Measurements from ENCODE around the gene KIR3DL2.

KIR3DL2 gene

DNA sequence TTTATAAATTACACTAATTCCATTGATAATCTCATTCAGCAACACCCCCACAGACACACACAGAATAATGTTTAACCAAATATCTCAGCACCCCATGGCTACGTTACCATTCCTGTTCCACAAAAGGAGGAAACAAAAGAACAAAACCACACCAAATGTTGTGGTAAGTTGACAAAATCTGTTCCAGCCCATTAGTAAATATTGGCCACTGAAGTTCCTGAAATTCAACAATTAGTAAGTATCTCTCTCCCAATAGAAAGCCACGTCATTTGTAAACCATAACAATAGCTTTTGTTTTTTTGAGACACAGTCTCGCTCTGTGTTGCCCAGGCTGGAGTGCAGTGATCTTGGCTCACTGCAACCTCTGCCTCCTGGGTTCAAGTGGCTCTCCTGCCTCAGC is 21.5 kb downstream of the KIR3DL2 start:
- H3K27ac ChIP-seq: no peak overlapping the region
- no peak for DNase-seq (ENCODE audit: low read depth, low spot score)
- no peaks in the 10 kb centered on the region for H3K9me3 ChIP-seq (ENCODE audit: low read depth, low read length)
- TF ChIP-seq EZH2 (IDR thresholded peaks at IDR 0.05): no peak
- TF ChIP-seq POLR2AphosphoS5 (IDR thresholded peaks at IDR 0.05; ENCODE audit: borderline replicate concordance, low read depth, low read length): no peak
- TF ChIP-seq FOXP2 (optimal IDR thresholded peaks at IDR 0.05; ENCODE audit: control extremely low read depth, extremely low read length, insufficient read depth): no peak
- no peak overlapping the region for H3K4me3 ChIP-seq
- H3K36me3 ChIP-seq (ENCODE audit: insufficient read depth, low read length): no peaks in the 10 kb centered on the region
- no peak overlapping the region for H3K9ac ChIP-seq (ENCODE audit: insufficient read length)

DNA sequence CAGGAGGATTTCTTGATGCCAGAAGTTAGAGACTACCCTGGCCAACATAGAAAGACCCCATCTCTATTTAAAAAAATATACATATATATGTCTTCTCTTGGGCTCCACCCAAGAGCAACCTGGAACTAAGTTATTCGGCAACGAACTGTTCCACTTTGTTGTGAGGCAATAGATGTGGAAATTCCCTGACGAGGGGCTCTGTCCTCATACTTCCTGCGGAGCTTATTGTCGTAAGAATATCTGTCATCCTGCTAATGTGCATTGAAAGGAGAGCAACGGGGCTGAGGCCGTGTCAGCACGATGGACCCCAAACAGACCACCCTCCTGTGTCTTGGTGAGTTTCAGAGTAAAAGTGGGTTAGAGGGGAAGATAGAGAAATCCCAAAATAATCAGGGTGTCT is 23.7 kb downstream of the KIR3DL2 start, which contains the start of gene FCAR:
TSS of gene FCAR (plus strand) at position 246 of the 400 bp plus-strand sequence. CDS start at position 301, 55 bp downstream.
- Histone ChIP-seq H3K36me3 (ENCODE audit: insufficient read depth, low read length) (no peaks in the 10 kb centered on the region), H3K4me3 (no peak within 1 kb of the TSS), H3K27ac (no peak within 1 kb of the TSS), H3K9me3 (ENCODE audit: low read depth, low read length) (no peaks in the 10 kb centered on the region), H3K9ac (ENCODE audit: insufficient read length) (no peak within 1 kb of the TSS)
- DNase-seq (ENCODE audit: low read depth, low spot score): no peak
- TF ChIP-seq EZH2 (IDR thresholded peaks at IDR 0.05): no peak
- no peak for TF ChIP-seq FOXP2 (optimal IDR thresholded peaks at IDR 0.05; ENCODE audit: control extremely low read depth, extremely low read length, insufficient read depth)

DNA sequence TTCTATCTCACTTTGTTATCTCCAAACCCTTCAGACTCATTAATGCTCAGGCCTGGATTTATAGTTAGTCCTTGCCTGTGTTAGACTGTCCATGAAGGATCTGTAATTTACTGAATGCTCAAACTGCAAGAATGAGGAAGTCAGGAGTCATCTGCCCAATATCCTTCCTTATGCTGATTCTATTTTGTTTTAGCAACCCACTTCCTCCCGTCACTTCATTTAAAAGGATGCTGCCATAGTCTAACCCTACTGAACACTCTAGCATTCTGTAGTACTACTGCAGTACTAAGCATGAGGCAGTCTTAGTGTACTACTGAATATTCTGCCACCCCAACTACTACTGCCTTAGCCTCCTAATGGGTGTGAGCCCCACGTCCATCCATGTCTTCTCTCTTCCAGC is 25.3 kb downstream of the KIR3DL2 start:
- TF ChIP-seq FOXP2 (optimal IDR thresholded peaks at IDR 0.05; ENCODE audit: control extremely low read depth, extremely low read length, insufficient read depth) (no peak), EZH2 (IDR thresholded peaks at IDR 0.05) (no peak), POLR2AphosphoS5 (IDR thresholded peaks at IDR 0.05; ENCODE audit: borderline replicate concordance, low read depth, low read length) (no peak)
- H3K4me3 ChIP-seq: no peak overlapping the region
- no peaks in the 10 kb centered on the region for H3K36me3 ChIP-seq (ENCODE audit: insufficient read depth, low read length)
- H3K27ac ChIP-seq: no peak overlapping the region
- DNase-seq (ENCODE audit: low read depth, low spot score): no peak
- no peak overlapping the region for H3K9ac ChIP-seq (ENCODE audit: insufficient read length)
- no peaks in the 10 kb centered on the region for H3K9me3 ChIP-seq (ENCODE audit: low read depth, low read length)

DNA sequence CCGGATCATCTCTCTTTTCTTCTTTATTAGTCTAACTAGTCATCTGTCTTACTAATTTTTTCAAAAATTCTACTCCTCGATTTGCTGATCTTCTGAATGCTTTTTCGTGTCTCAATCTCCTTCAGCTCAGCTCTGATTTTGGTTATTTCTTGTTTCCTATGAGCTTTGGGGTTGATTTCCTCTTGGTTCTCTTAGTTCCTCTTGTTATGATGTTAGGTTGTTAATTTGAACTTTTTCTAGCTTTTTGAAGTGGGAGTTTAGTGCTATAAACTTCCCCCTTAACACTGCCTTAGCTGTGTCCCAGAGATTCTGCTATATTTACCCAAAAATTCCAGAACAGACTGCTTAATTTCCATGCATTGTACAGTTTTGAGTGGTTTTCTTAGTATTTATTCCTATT is 27.2 kb downstream of the KIR3DL2 start:
- no peaks in the 10 kb centered on the region for H3K36me3 ChIP-seq (ENCODE audit: insufficient read depth, low read length)
- H3K9me3 ChIP-seq (ENCODE audit: low read depth, low read length): no peaks in the 10 kb centered on the region
- no peak for DNase-seq (ENCODE audit: low read depth, low spot score)
- no peak overlapping the region for H3K4me3 ChIP-seq
- TF ChIP-seq FOXP2 (optimal IDR thresholded peaks at IDR 0.05; ENCODE audit: control extremely low read depth, extremely low read length, insufficient read depth) (no peak), POLR2AphosphoS5 (IDR thresholded peaks at IDR 0.05; ENCODE audit: borderline replicate concordance, low read depth, low read length) (no peak), EZH2 (IDR thresholded peaks at IDR 0.05) (no peak)
- H3K9ac ChIP-seq (ENCODE audit: insufficient read length): no peak overlapping the region
- no peak overlapping the region for H3K27ac ChIP-seq

DNA sequence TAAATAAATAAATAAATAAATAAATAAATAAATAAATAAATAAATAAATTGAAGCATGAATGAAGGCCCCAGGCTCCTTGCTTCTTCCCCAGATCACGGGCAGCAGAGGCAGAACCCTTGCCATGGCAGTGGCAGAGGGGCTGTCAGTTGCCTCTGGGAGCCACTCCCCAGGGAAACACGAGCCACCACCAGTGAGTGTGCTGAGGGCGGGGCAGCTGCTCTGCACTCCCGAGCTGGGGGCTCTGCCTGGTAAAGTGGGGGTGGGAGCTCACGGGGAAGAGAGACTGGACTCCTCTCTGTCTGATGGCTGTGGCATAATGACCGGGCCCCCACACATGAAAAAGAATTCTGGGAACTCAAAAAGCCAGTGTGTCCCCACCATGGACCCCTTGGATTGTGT is 31.6 kb downstream of the KIR3DL2 start:
- no peaks in the 10 kb centered on the region for H3K9me3 ChIP-seq (ENCODE audit: low read depth, low read length)
- no peak overlapping the region for H3K4me3 ChIP-seq
- no peak overlapping the region for H3K9ac ChIP-seq (ENCODE audit: insufficient read length)
- H3K36me3 ChIP-seq (ENCODE audit: insufficient read depth, low read length): no peaks in the 10 kb centered on the region
- no peak for DNase-seq (ENCODE audit: low read depth, low spot score)
- no peak overlapping the region for H3K27ac ChIP-seq
- TF ChIP-seq FOXP2 (optimal IDR thresholded peaks at IDR 0.05; ENCODE audit: control extremely low read depth, extremely low read length, insufficient read depth) (no peak), EZH2 (IDR thresholded peaks at IDR 0.05) (no peak), POLR2AphosphoS5 (IDR thresholded peaks at IDR 0.05; ENCODE audit: borderline replicate concordance, low read depth, low read length) (no peak)

DNA sequence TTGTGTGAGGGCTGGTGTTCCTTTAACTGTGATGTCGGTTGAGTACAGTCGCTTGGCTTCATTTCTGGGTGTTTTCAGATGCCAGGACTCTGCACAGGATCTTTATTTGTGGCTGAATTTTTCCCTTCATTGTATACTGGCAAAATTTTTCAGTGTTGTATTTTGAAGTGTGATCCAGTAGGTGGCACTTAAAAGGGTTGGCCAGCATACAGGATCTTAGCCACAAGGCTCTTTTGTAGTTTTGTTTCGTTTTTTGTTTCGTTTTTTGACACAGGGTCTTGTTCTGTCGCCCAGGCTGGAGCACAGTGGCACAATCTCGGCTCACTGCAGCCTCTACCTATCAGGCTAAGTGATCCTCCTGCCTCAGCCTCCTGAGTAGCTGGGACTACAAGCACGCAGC is 32.5 kb downstream of the KIR3DL2 start:
- DNase-seq (ENCODE audit: low read depth, low spot score): no peak
- H3K36me3 ChIP-seq (ENCODE audit: insufficient read depth, low read length): no peaks in the 10 kb centered on the region
- H3K4me3 ChIP-seq: no peak overlapping the region
- H3K27ac ChIP-seq: no peak overlapping the region
- TF ChIP-seq POLR2AphosphoS5 (IDR thresholded peaks at IDR 0.05; ENCODE audit: borderline replicate concordance, low read depth, low read length) (no peak), EZH2 (IDR thresholded peaks at IDR 0.05) (no peak), FOXP2 (optimal IDR thresholded peaks at IDR 0.05; ENCODE audit: control extremely low read depth, extremely low read length, insufficient read depth) (no peak)
- no peaks in the 10 kb centered on the region for H3K9me3 ChIP-seq (ENCODE audit: low read depth, low read length)
- H3K9ac ChIP-seq (ENCODE audit: insufficient read length): no peak overlapping the region

DNA sequence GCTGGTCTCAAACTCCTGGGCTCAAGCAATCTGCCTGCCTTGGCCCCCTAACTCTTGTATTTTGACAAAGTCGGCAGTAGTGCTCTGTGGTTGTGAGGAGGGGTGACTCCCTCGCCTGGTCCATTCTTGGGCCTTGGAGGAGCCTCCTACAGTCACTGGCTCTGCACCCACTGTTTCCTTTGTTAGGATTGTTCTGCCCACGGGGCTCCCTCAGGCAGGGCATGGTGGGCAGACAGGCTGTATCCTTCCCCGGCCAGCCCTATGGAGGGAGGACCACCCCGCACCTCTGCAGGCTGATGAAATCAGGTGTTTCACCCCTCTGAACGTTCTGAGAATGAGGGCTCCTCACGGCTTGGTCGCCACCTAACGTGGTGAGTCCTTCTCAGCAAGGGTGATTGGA is 33.0 kb downstream of the KIR3DL2 start:
- DNase-seq (ENCODE audit: low read depth, low spot score): no peak
- Histone ChIP-seq H3K27ac (no peak overlapping the region), H3K9ac (ENCODE audit: insufficient read length) (no peak overlapping the region), H3K9me3 (ENCODE audit: low read depth, low read length) (no peaks in the 10 kb centered on the region), H3K36me3 (ENCODE audit: insufficient read depth, low read length) (no peaks in the 10 kb centered on the region), H3K4me3 (no peak overlapping the region)
- TF ChIP-seq EZH2 (IDR thresholded peaks at IDR 0.05): no peak
- TF ChIP-seq FOXP2 (optimal IDR thresholded peaks at IDR 0.05; ENCODE audit: control extremely low read depth, extremely low read length, insufficient read depth): no peak
- no peak for TF ChIP-seq POLR2AphosphoS5 (IDR thresholded peaks at IDR 0.05; ENCODE audit: borderline replicate concordance, low read depth, low read length)

DNA sequence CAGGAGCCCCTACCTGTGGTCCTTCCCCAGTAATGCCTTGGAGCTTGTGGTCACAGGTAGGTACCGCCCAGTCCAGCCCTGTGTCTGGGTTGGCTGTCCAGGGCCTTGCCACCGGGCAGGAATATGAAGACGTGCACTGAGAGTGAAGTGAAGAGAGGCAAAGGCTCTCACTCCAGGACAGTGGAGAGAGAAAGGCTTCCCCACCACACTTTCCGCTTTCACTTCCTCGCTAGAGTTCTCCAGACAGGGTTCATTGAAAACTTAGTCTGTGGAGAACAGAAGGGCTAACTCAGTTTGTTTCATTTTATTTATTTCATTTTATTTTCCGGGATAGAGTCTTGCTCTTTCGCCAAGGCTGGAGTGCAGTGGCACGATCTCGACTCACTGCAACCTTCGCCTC is 38.0 kb downstream of the KIR3DL2 start:
- Histone ChIP-seq H3K27ac (no peak overlapping the region), H3K9me3 (ENCODE audit: low read depth, low read length) (no peaks in the 10 kb centered on the region), H3K4me3 (no peak overlapping the region), H3K9ac (ENCODE audit: insufficient read length) (no peak overlapping the region), H3K36me3 (ENCODE audit: insufficient read depth, low read length) (no peaks in the 10 kb centered on the region)
- DNase-seq (ENCODE audit: low read depth, low spot score): no peak
- no peak for TF ChIP-seq POLR2AphosphoS5 (IDR thresholded peaks at IDR 0.05; ENCODE audit: borderline replicate concordance, low read depth, low read length)
- no peak for TF ChIP-seq FOXP2 (optimal IDR thresholded peaks at IDR 0.05; ENCODE audit: control extremely low read depth, extremely low read length, insufficient read depth)
- TF ChIP-seq EZH2 (IDR thresholded peaks at IDR 0.05): no peak

DNA sequence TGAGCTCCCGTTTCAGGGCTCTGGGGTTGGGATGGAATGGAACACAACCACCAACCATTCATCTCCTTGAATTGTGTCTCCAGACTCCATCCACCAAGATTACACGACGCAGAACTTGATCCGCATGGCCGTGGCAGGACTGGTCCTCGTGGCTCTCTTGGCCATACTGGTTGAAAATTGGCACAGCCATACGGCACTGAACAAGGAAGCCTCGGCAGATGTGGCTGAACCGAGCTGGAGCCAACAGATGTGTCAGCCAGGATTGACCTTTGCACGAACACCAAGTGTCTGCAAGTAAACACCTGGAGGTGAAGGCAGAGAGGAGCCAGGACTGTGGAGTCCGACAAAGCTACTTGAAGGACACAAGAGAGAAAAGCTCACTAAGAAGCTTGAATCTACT is 39.3 kb downstream of the KIR3DL2 start:
- DNase-seq (ENCODE audit: low read depth, low spot score): no peak

More for the DNA sequence above, 39.3 kb downstream of the KIR3DL2 start:
- Histone ChIP-seq H3K4me3 (no peak overlapping the region), H3K9ac (ENCODE audit: insufficient read length) (no peak overlapping the region), H3K9me3 (ENCODE audit: low read depth, low read length) (no peaks in the 10 kb centered on the region), H3K27ac (no peak overlapping the region), H3K36me3 (ENCODE audit: insufficient read depth, low read length) (no peaks in the 10 kb centered on the region)
- TF ChIP-seq EZH2 (IDR thresholded peaks at IDR 0.05) (no peak), POLR2AphosphoS5 (IDR thresholded peaks at IDR 0.05; ENCODE audit: borderline replicate concordance, low read depth, low read length) (no peak), FOXP2 (optimal IDR thresholded peaks at IDR 0.05; ENCODE audit: control extremely low read depth, extremely low read length, insufficient read depth) (no peak)
